ENCODE measurements around the gene PTPN6. TPM values are rescaled to one million over a fixed set of nuclear protein-coding genes. Genes with fewer than 3 reads are reported as not detected.

PTPN6 gene
- total and polyA plus RNA-seq, 2 of the 4 experiments (the other 2 are of a cell fraction), result under 0.01 to 0.14 TPM

GRCh38 chr12:6959805-6960592 lies 8.8 kb downstream of the PTPN6 start:
- no peaks in the 10 kb centered on the region for H3K79me1 ChIP-seq (ENCODE audit: low read depth in 1 of 2, low read length in 2 of 2)
- ATAC-seq (ENCODE audit: low read depth), result no peak
- WGBS, 2 experiments (ENCODE audit: extremely low coverage in 2 of 2, insufficient read length in 1 of 2), result 100% methylated on average over 6 of the region's 26 CpGs; no CpG with 5 or more reads in 1 of the 2 experiments

More at GRCh38 chr12:6959805-6960592, 8.8 kb downstream of the PTPN6 start:
- POLR2A ChIA-PET (ENCODE audit: unreplicated experiment), result no interaction called here
- Histone ChIP-seq H3K4me2 (ENCODE audit: low read depth, low read length) (no peak overlapping the region), H3K4ac (ENCODE audit: low read depth, low read length) (no peak overlapping the region), H3K14ac (replicated peaks; ENCODE audit: low read depth, low read length) (no peak overlapping the region), H3K27me3 (ENCODE audit: control insufficient read depth, insufficient read depth, low read length) (no peaks in the 10 kb centered on the region), H4K8ac (ENCODE audit: low read depth in 2 of 2, low read length in 2 of 2) (no peak overlapping the region), H2BK5ac (ENCODE audit: low read depth, low read length, poor library complexity, severe bottlenecking) (no peak overlapping the region), H3K9me1 (ENCODE audit: insufficient read depth, low read length) (no peaks in the 10 kb centered on the region), H3K36me3 (ENCODE audit: control insufficient read depth, insufficient read depth, low read length) (peaks cover 5% of the 10 kb centered on the region), H3K18ac (ENCODE audit: low read depth, low read length) (no peak overlapping the region), H4K20me1 (ENCODE audit: insufficient read depth, low read length) (no peaks in the 10 kb centered on the region), H3K9ac (ENCODE audit: low read depth, low read length) (no peak overlapping the region), H2AFZ (replicated peaks; ENCODE audit: low read length, poor library complexity) (peak overlapping the region; percentile 63), H3K4me3 (ENCODE audit: insufficient read depth, low read depth, low read length) (no peak overlapping the region), H3K27ac (ENCODE audit: insufficient read depth, low read length) (no peak overlapping the region), H2BK15ac (ENCODE audit: low read depth, low read length) (no peak overlapping the region), H3K23ac (ENCODE audit: low read depth, low read length) (no peak overlapping the region), H4K5ac (ENCODE audit: low read depth, low read length) (no peak overlapping the region), H3K9me3 (ENCODE audit: control insufficient read depth, insufficient read depth, low read length) (no peaks in the 10 kb centered on the region), H3K56ac (ENCODE audit: extremely low read depth, insufficient read depth, low read length) (no peak overlapping the region), H2AK5ac (ENCODE audit: low read depth, low read length) (no peak overlapping the region), H4K91ac (ENCODE audit: insufficient read depth, low read depth, low read length) (no peak overlapping the region), H2BK120ac (ENCODE audit: low read depth, low read length) (no peak overlapping the region), H2AK9ac (replicated peaks; ENCODE audit: low read depth, low read length, poor library complexity) (no peak overlapping the region), H3K4me1 (ENCODE audit: control insufficient read depth, insufficient read depth, low read length) (peaks cover 5% of the 10 kb centered on the region; the same call in 1 of the 2 replicates), H2BK20ac (ENCODE audit: low read depth, low read length) (no peak overlapping the region)
- TF ChIP-seq CHD1 (IDR thresholded peaks at IDR 0.05; ENCODE audit: low read depth, low read length) (no peak), RCOR1 (IDR thresholded peaks at IDR 0.05; ENCODE audit: insufficient replicate concordance, low read length) (no peak), MXI1 (IDR thresholded peaks at IDR 0.05; ENCODE audit: borderline replicate concordance, low read depth, low read length) (no peak), ELK1 (IDR thresholded peaks at IDR 0.05; ENCODE audit: borderline replicate concordance, low read depth, low read length) (no peak), FOS (IDR thresholded peaks at IDR 0.05; ENCODE audit: low read depth, low read length) (no peak), RAD21 (IDR thresholded peaks at IDR 0.05; ENCODE audit: low read length) (no peak), RFX5 (IDR thresholded peaks at IDR 0.05; ENCODE audit: low read depth, low read length) (no peak), CTCF (conservative IDR thresholded peaks at IDR 0.05; ENCODE audit: low read depth, low read length) (no peak), MAZ (IDR thresholded peaks at IDR 0.05; ENCODE audit: borderline replicate concordance, low read depth, low read length) (no peak), MAFK (IDR thresholded peaks at IDR 0.05; ENCODE audit: low read depth, low read length) (no peak), SMC3 (IDR thresholded peaks at IDR 0.05; ENCODE audit: low read depth, low read length) (no peak), POLR2A (IDR thresholded peaks at IDR 0.05; ENCODE audit: low read depth, low read length) (no peak)
- TF ChIP-seq, protein P1, sequence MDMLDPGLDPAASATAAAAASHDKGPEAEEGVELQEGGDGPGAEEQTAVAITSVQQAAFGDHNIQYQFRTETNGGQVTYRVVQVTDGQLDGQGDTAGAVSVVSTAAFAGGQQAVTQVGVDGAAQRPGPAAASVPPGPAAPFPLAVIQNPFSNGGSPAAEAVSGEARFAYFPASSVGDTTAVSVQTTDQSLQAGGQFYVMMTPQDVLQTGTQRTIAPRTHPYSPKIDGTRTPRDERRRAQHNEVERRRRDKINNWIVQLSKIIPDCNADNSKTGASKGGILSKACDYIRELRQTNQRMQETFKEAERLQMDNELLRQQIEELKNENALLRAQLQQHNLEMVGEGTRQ (IDR thresholded peaks at IDR 0.05; ENCODE audit: low read depth, low read length), result no peak
- no TSS peak for BruUV-seq (replicated peaks)
- DNase-seq, result no peak
- dilution Hi-C loops (cut with HindIII; ENCODE audit: low sequenced_read_pairs, unreplicated experiment), result no loop called here
- in situ Hi-C loops (cut with MboI; ENCODE audit: low sequenced_read_pairs), result loop anchor here (5.0 kb wide), 1 partner anchor 93 kb away; the partner anchor contains the start of gene TPI1
- CTCF ChIA-PET, result no interaction called here
- intact Hi-C loops (cut with micrococcal nuclease), result no loop called here
